Ectodermal cell (in vitro differentiated cells): ENCODE measurements around the gene GNAO1.

ENCODE experiments used
- H3K27ac ChIP-seq: 2 replicates; pipeline ENCODE4 v1.7.0; 2013; ENCODE audit warnings: mild to moderate bottlenecking, low read depth, low read length; ENCODE audit not compliant: insufficient read depth, poor library complexity, severe bottlenecking
- H3K27me3 ChIP-seq: 2 replicates; pipeline ENCODE4 v1.7.0; 2013; ENCODE audit warnings: mild to moderate bottlenecking, low read length; ENCODE audit not compliant: insufficient read depth, control insufficient read depth, poor library complexity, severe bottlenecking
- H3K36me3 ChIP-seq: one replicate; pipeline ENCODE4 v1.7.0; 2013; ENCODE audit warnings: low read length; ENCODE audit not compliant: control insufficient read depth, insufficient read depth
- H3K4me1 ChIP-seq: one replicate; pipeline ENCODE4 v1.7.0; 2013; ENCODE audit warnings: low read length; ENCODE audit not compliant: control insufficient read depth, insufficient read depth
- H3K4me3 ChIP-seq: 2 replicates; pipeline ENCODE4 v1.7.0; 2013; ENCODE audit warnings: low read depth, low read length, control low read depth; ENCODE audit not compliant: insufficient read depth
- H3K9me3 ChIP-seq: 2 replicates; pipeline ENCODE4 v1.7.0; 2013; ENCODE audit warnings: mild to moderate bottlenecking, low read length, moderate library complexity; ENCODE audit not compliant: control insufficient read depth
- WGBS, 2 experiments: methylation state at CpG; one replicate each; pipeline ENCODE4 v1.1.7; 2013; ENCODE audit warnings: missing lambda C conversion rate in 2 of 2; 5-methylcytosine and 5-hydroxymethylcytosine counted together

GNAO1 gene

DNA sequence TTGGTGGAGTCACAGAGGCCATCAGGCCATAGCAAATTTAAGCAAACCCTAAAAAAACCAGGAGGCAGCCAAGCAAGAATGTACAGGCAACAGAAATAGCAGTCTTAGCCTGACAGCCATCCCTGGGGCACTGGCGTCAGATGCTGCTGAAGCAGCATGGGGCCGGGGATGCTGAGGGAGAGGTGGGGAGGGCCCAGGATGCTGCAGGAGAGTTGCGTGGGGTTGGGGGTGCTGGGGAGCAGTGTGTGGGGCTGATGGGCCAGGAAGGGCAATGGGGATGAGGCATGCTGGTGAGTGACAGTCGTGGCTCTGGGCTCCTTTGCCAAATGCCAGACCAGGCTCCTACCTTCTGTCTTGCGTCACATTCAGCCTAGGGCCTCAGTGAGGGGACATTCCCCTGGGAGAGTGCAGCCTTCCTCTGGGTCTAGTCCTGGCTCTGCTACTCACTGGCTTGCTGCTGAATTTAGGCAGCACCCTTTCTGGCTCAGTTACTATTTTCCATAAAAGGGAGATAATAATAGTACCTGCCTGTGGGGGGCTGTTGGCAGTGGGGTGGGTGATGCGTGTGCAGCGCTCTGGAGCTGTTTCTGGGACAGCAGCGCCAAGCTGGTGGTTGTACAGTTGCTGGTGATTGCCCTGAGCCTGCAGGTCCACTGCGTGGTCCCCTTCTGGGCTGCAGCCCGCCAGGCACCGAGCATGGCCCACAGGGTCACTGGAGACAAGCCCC is 146.0 kb downstream of the GNAO1 start:
- Histone ChIP-seq H3K4me1 (peaks cover 9% of the 10 kb centered on the region), H3K36me3 (no peaks in the 10 kb centered on the region), H3K9me3 (no peaks in the 10 kb centered on the region), H3K27ac (no peak overlapping the region), H3K4me3 (no peak overlapping the region), H3K27me3 (no peaks in the 10 kb centered on the region)
- 91 to 94% methylated on average over 11 of the region's 11 CpGs for WGBS, 2 experiments

DNA sequence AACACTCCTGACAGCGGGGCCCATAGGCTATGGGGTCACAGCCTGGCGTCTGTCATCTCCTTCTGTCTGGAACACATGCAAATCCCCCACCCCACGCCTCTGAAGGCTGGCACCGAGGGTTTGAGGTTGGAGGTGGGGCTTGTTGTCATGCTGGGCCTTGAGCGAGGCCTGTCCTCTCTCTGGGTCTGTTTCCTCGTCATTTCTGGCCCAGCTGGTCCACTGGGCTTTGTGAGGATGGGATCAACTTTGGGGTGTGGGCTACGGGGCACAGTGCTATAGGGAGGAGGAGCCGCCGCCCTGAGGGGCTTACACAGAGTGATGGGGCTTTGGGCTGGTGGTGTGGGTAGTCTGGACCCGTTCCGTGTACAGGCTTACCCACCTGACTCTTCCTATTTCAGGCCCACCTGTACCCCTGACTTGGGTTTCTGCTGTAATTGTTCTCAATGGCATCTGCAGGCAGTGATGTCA is 146.6 kb downstream of the GNAO1 start:
- Histone ChIP-seq H3K27ac (no peak overlapping the region), H3K9me3 (no peaks in the 10 kb centered on the region), H3K4me1 (peaks cover 9% of the 10 kb centered on the region), H3K4me3 (no peak overlapping the region), H3K27me3 (no peaks in the 10 kb centered on the region), H3K36me3 (no peaks in the 10 kb centered on the region)
- WGBS, 2 experiments = 89 to 94% methylated on average over 11 of the region's 11 CpGs

DNA sequence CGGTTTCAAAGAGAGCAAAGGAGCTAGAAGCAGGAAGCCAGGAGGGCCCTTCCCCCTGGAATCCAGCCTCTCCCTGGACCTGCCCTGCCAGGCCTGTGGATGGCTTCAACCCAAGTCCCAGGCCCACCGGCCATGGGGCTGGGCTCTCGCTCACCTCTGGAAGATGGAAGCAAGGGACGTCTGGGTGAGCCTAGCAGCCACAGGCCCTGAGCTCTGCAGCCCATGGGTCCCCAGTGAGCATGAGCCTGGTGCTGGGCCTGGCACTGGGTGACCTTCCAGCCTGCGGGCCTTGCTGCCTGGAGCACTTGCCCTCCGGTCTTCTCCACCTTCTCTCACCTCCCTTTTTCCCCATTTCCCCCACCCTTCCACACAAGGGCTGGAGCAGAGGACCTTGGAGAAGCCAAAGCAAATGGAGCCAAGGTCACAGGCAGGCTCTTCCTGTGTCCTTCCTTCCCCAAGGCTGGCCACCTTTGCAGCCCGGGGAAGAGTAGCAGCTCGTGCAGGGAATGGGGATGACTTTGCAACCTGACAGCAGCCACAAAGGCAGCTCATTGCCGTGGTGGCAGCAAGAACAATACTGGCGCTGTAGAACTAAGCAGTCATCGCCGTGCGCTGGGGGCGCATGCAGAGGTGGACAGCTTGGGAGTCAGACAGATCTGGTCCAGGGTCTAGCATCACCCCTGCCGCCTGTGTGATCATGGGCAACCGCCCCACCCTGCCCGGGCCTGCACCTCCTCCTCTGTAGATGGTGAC is 147.5 kb downstream of the GNAO1 start:
- no peak overlapping the region for H3K27ac ChIP-seq
- WGBS, 2 experiments = 93 to 94% methylated on average over 17 of the region's 17 CpGs
- H3K4me3 ChIP-seq = no peak overlapping the region
- H3K36me3 ChIP-seq = no peaks in the 10 kb centered on the region
- H3K9me3 ChIP-seq = no peaks in the 10 kb centered on the region
- peaks cover 9% of the 10 kb centered on the region for H3K4me1 ChIP-seq
- no peaks in the 10 kb centered on the region for H3K27me3 ChIP-seq

DNA sequence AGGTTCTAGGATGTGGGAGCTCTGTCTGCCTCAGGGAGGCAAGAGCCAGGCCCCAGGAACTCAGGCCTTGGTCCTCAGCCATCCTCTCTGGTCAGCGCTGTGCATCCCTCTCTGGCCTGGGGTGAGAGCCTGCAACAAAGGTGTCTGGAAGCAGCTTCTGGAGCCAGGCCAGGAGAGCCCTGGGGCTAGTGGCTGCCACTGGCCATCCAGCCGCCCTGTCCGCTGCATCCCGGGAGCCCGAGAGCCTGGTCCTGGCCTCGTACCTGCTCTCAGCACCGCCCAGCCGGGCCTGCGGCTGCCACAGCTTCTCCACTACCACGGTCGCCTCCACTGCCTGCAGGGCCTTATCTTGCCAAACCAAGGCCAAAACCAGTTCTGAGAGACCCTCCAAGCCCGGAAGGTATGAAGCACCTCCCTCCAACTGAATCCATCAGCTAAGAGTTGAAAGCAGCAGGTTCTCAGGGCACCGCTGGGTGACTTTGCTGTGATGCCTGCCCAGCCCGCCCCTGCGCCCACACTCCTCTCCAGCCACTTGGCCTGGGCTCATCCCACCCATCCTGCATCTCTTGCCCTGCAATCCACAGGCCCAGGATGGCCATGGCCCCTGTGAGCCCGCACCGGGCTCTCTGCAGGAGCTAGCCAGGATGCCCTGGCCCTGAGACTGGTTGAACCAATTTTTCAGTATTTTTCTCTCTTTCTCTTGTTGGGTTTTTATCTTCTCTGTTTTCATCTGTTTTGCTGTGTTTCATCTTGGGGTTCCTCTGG is 148.3 kb downstream of the GNAO1 start:
- no peak overlapping the region for H3K4me3 ChIP-seq
- H3K4me1 ChIP-seq = peaks cover 9% of the 10 kb centered on the region
- no peaks in the 10 kb centered on the region for H3K36me3 ChIP-seq
- no peaks in the 10 kb centered on the region for H3K27me3 ChIP-seq
- H3K27ac ChIP-seq = no peak overlapping the region
- no peaks in the 10 kb centered on the region for H3K9me3 ChIP-seq
- 95 to 96% methylated on average over 17 of the region's 17 CpGs for WGBS, 2 experiments

DNA sequence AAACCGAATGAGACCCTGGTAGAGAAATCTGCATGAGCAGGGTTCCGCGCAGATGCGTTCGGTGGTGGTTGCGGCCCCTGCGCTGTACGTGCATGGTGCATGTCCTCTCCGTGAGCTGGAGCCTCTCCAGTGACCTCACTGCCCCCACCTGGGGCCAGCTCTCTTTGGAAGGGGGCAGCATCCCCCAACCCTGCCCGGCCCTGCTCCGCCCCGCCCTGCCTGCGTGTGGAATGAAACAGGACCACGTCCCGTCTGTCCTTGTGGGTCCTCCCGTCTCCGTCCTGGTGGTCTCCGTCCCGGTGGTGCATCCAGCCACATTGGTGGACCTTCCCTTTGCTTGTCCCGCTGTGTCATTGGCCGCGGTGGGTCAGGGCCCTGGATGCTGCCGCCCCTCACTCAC is 149.1 kb downstream of the GNAO1 start:
- Histone ChIP-seq H3K4me3 (no peak overlapping the region), H3K4me1 (peaks cover 4% of the 10 kb centered on the region), H3K27ac (no peak overlapping the region), H3K27me3 (no peaks in the 10 kb centered on the region), H3K9me3 (no peaks in the 10 kb centered on the region), H3K36me3 (no peaks in the 10 kb centered on the region)
- WGBS, 2 experiments = 92 to 93% methylated on average over 23 of the region's 23 CpGs

DNA sequence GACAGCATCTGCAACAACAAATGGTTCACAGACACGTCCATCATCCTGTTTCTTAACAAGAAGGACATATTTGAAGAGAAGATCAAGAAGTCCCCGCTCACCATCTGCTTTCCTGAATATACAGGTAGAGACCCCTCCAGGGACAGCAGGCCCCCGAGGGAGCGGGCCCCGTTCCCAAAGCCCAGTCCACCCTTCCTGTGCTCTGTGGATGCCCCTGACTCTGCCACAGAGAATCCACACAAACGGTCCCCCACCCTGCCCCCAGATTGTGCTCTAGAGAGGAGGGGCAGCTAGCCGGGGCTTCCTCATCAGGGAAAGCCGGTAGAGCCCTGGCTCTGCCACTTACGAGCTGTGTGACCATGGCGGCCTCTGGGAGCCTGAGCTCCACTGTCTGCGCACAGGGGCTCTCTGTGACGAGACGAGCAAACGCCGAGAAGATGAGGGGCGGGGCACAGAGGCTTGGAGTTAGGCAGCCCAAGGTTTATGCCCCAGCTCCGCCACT is 149.6 kb downstream of the GNAO1 start:
- WGBS, 2 experiments = 89 to 91% methylated on average over 17 of the region's 17 CpGs
- H3K27me3 ChIP-seq = no peaks in the 10 kb centered on the region

DNA sequence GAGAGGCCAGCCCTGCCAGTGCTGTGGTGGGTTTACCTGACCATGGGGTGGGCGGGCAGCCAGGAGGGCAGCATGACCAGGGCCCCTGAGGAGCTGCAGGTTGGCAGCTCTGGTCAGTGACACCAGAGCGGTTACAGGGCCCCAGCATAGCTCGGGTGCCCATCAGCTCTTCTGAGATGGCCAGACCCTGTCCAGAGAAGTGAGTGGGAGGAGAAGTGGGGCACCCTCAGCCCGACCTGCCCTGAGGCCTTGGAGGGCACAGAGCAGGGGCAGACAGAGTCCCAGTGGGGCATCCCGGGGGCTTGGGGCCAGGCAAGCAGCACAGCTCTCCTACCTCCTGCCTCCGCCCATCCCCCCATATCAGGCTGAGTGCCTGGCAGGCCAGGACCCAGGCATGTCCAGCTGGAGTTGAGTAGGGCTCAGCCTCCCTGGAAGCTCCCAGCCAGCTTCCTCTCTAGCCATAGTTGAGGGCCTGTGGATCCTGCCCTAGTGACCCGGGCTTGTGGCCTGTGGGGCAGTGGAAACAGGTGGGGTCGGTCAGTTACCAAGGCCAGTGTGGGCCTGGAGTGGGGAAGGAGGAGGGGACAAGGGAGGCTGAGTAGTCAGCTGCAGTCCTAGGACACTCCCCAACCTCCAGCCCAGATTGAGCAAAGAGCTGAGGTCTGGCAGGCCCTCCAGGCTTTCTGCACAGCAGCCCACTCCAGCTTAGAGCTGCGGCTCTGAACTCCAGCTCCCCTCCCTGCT is 150.5 kb downstream of the GNAO1 start:
- Histone ChIP-seq H3K36me3 (no peaks in the 10 kb centered on the region), H3K4me3 (no peak overlapping the region), H3K4me1 (no peaks in the 10 kb centered on the region), H3K27ac (no peak overlapping the region), H3K27me3 (no peaks in the 10 kb centered on the region), H3K9me3 (no peaks in the 10 kb centered on the region)
- whole genome bisulfite sequencing, 2 experiments = 86 to 91% methylated on average over 9 of the region's 9 CpGs

More for the DNA sequence above, 149.6 kb downstream of the GNAO1 start:
- Histone ChIP-seq H3K9me3 (no peaks in the 10 kb centered on the region), H3K27ac (no peak overlapping the region), H3K4me3 (no peak overlapping the region), H3K4me1 (no peaks in the 10 kb centered on the region), H3K36me3 (no peaks in the 10 kb centered on the region)

DNA sequence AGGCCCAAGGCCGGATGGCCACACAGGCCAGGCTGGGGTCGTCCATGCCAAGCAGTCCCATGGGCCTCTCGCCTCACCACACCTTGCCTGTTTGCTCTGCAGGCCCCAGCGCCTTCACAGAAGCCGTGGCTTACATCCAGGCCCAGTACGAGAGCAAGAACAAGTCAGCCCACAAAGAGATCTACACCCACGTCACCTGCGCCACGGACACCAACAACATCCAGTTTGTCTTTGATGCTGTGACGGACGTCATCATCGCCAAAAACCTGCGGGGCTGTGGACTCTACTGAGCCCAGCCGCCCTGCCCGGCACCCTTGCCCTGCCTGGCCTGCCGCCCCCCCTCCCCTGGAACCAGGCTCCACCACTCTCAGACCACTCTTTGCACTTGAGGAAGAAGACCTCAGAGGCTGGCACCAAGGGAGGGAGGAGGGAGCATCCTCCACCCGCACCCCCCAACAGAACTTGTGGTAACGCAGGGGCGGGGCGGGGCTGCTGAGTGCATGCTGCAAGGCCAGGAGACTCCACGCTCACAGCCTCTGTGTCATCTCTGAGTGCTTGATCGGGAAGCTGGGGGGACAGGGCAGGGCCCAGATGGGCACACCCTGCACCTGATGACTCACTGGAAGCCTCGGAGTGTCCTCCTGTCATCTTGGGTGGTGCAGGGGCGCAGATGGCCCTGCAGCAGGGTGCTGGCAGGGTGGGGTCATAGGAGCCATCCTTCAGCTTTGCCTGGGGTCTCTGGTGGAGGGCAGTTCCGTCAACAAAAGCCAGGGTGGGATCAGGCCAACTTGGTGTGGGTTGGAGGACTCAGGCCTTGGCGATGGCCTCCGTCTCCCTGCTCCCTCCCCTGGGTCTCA is 152.6 kb downstream of the GNAO1 start:
- WGBS, 2 experiments = 94% methylated on average over 27 of the region's 27 CpGs
- no peak overlapping the region for H3K4me3 ChIP-seq
- H3K9me3 ChIP-seq = no peaks in the 10 kb centered on the region
- H3K27me3 ChIP-seq = no peaks in the 10 kb centered on the region
- H3K4me1 ChIP-seq = no peaks in the 10 kb centered on the region
- no peak overlapping the region for H3K27ac ChIP-seq
- H3K36me3 ChIP-seq = no peaks in the 10 kb centered on the region
